Activated CD4-positive, alpha-beta T cell treated with anti-CD3 and anti-CD28 coated beads for 36 hours (primary cell): ENCODE results near the gene TMEM106C. TPM values are rescaled to one million over a fixed set of nuclear protein-coding genes. Genes with fewer than 3 reads are reported as not detected.

Experiments
- ATAC-seq: fragments of 200-7000 bp; cut with Tn5 transposase; one replicate; pipeline ENCODE4 v1.10.0; 2021; ENCODE audit warnings: mild to moderate bottlenecking, moderate library complexity
- CTCF ChIA-PET: fragments of 350-600 bp; sonication (Branson Sonifier 250); formaldehyde crosslinking; loops from one replicate; lab custom pipeline; 2021; ENCODE audit warnings: antibody characterized with exemption; lab: Charles Lee
- POLR2A ChIA-PET: fragments of 350-600 bp; sonication (Branson Sonifier 250); formaldehyde crosslinking; loops from one replicate; lab custom pipeline; 2021; ENCODE audit warnings: antibody characterized with exemption, inconsistent platforms; lab: Charles Lee
- DNase-seq: peaks from one replicate; pipeline ENCODE4 v3.0.0-alpha.2; 2020
- H3K27ac Mint-ChIP-seq: one replicate; pipeline ENCODE4 v1.8.0; 2021; ENCODE audit warnings: mixed read lengths
- H3K27me3 Mint-ChIP-seq: one replicate; pipeline ENCODE4 v1.8.0; 2021; ENCODE audit warnings: mixed read lengths
- H3K36me3 Mint-ChIP-seq: one replicate; pipeline ENCODE4 v1.8.0; 2021; ENCODE audit warnings: low read depth, mixed read lengths
- H3K4me1 Mint-ChIP-seq: one replicate; pipeline ENCODE4 v1.8.0; 2021; ENCODE audit warnings: mixed read lengths
- H3K4me3 Mint-ChIP-seq: one replicate; pipeline ENCODE4 v1.8.0; 2021; ENCODE audit warnings: mild to moderate bottlenecking, moderate library complexity, mixed read lengths
- H3K9me3 Mint-ChIP-seq: one replicate; pipeline ENCODE4 v1.8.0; 2021; ENCODE audit warnings: low read depth, mixed read lengths
- intact Hi-C, 2 experiments: fragments of 100-400 bp; cut with DNase I in 1 of 2; cut with micrococcal nuclease in 1 of 2; formaldehyde crosslinking; loops; one replicate each; pipeline versions ENCODE4 v1.14.2 to v1.15.1; 2022 to 2024; cut with DNase I, micrococcal nuclease
- total RNA-seq, 2 experiments: library from RNA; stranded (reverse); gene quantifications; one replicate each; pipeline ENCODE4 v1.2.3, GENCODE V29; 2021

Gene TMEM106C
- total RNA-seq, 2 experiments from 2014 or later: 159 to 248 TPM

DNA sequence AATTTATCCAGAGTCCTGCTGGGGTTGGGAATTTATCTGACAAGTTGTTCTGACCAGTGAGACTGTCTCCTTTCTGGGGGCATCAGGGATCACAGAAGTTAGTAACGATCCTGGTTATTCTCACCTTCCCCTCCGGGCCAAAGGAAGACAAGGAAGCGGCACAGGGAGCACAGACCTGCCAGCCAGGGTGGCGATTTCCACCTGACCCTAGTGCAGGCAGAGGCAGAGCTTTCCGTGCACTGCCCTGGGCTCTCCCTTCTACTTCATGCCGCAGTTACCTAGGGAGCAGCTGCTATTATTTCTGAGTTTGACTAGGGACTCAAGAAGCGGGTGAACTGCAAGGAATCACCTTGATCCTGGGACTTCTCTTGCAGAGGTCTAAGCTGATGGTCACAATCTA lies 7.4 kb downstream of the TMEM106C start:
- Mint-ChIP-seq H3K36me3 (peaks cover 33% of the 10 kb centered on the region), H3K9me3 (no peaks in the 10 kb centered on the region), H3K4me1 (peaks cover 7% of the 10 kb centered on the region), H3K27me3 (no peaks in the 10 kb centered on the region), H3K4me3 (no peak overlapping the region), H3K27ac (no peak overlapping the region)
- intact Hi-C loops: no loop called here
- DNase-seq (no peak), ATAC-seq (no peak)
- POLR2A ChIA-PET: no interaction called here
- CTCF ChIA-PET: interaction anchor here (0.7 to 1.4 kb wide), 3 partner anchors 8 to 229 kb away, joined by 3 to 7 read pairs (median 3); partner anchors contain the start of gene TMEM106C

DNA sequence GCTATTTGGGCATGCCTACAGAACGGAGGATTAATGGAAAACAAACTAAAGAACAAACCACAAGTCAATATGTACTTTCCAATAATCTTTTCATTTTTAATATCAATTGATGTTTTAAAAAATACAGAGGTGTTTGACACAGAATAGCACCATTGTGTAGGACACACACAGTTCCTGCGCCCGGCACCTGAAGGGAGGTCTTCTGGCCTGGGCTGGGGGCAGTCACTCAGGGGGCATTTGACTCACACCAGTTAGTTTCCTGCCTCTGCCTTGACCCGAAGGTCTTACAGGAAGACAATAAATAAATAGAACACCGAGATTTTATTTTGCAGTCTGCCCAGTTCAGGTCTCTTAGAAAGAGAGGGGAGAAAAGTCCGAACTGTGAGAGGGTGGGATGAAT lies 9.5 kb downstream of the TMEM106C start:
- H3K4me3 Mint-ChIP-seq: no peak overlapping the region
- no peaks in the 10 kb centered on the region for H3K27me3 Mint-ChIP-seq
- H3K27ac Mint-ChIP-seq: no peak overlapping the region
- ATAC-seq: no peak
- no peaks in the 10 kb centered on the region for H3K4me1 Mint-ChIP-seq
- DNase-seq: no peak
- ChIA-PET CTCF (no interaction called here), POLR2A (no interaction called here)
- H3K9me3 Mint-ChIP-seq: no peaks in the 10 kb centered on the region
- intact Hi-C loops: no loop called here
- peaks cover 12% of the 10 kb centered on the region for H3K36me3 Mint-ChIP-seq

GRCh38 chr12:47973870-47974269 lies 10.5 kb downstream of the TMEM106C start:
- no peak for ATAC-seq
- Mint-ChIP-seq H3K36me3 (peaks cover 5% of the 10 kb centered on the region), H3K9me3 (no peaks in the 10 kb centered on the region), H3K4me3 (no peak overlapping the region), H3K4me1 (no peaks in the 10 kb centered on the region), H3K27me3 (no peaks in the 10 kb centered on the region), H3K27ac (no peak overlapping the region)
- ChIA-PET CTCF (interaction anchor here (0.7 to 2.1 kb wide), 2 partner anchors 10 to 30 kb away, joined by 3 to 7 read pairs; partner anchors contain the start of gene TMEM106C), POLR2A (no interaction called here)
- DNase-seq: no peak
- intact Hi-C loops: no loop called here

- Mint-ChIP-seq H3K9me3 (no peaks in the 10 kb centered on the region), H3K27ac (no peak overlapping the region), H3K36me3 (peaks cover 3% of the 10 kb centered on the region), H3K4me3 (no peak overlapping the region), H3K4me1 (no peaks in the 10 kb centered on the region), H3K27me3 (no peaks in the 10 kb centered on the region)
- CTCF ChIA-PET: interaction anchor here (0.6 to 2.1 kb wide), 2 partner anchors 12 to 65 kb away, joined by 3 to 7 read pairs; partner anchors contain the start of gene TMEM106C
- ATAC-seq (no peak), DNase-seq (no peak)
- POLR2A ChIA-PET: no interaction called here
- intact Hi-C loops: no loop called here
Measured at GRCh38 chr12:47975036-47975620, 11.7 kb downstream of the TMEM106C start.

- ATAC-seq (no peak), DNase-seq (no peak)
- Mint-ChIP-seq H3K27me3 (no peaks in the 10 kb centered on the region), H3K4me3 (no peak overlapping the region), H3K4me1 (no peaks in the 10 kb centered on the region), H3K36me3 (peaks cover 3% of the 10 kb centered on the region), H3K27ac (no peak overlapping the region), H3K9me3 (no peaks in the 10 kb centered on the region)
- CTCF ChIA-PET: interaction anchor here (0.5 to 0.6 kb wide), 2 partner anchors 13 to 92 kb away, joined by 3 read pairs; no protein-coding TSS in a partner anchor
- intact Hi-C loops: no loop called here
- POLR2A ChIA-PET: no interaction called here
Measured at GRCh38 chr12:47975816-47976215, 12.4 kb downstream of the TMEM106C start.

DNA sequence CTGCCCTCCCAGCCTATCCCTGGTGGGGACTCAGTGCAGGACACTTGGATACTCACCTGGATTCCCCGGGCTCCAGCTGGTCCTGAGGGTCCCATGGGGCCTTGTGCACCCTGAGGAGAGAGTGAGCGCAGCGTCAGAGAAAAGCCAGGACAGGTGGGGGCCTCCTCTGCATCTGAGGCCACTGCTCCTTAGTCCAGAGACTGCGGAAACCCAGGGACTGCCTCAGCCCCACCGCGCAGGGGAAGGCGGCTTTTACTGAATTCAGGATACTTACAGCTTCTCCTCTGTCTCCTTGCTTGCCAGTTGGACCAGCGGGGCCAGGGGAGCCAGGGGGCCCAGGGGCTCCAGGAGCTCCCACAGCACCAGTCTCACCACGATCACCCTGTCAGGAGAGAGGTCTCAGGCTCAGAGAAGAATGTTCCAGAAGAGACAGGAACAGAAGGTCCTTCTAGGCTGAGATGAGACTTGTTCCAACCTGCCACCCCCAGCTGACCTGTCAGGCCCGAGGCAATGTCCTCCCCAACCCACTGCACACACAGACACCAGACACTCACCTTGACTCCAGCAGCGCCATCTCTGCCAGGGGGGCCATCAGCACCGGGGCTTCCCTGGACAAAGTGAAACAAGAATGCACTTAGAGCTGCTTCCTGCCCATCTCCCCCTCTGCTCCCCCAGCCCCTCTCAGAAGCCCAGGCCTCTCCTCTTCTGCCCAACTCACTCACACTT lies 13.8 kb downstream of the TMEM106C start:
- Mint-ChIP-seq H3K9me3 (no peaks in the 10 kb centered on the region), H3K27me3 (no peaks in the 10 kb centered on the region), H3K4me1 (no peaks in the 10 kb centered on the region), H3K36me3 (peaks cover 3% of the 10 kb centered on the region), H3K27ac (no peak overlapping the region), H3K4me3 (no peak overlapping the region)
- intact Hi-C loops: no loop called here
- POLR2A ChIA-PET: no interaction called here
- DNase-seq (no peak), ATAC-seq (no peak)
- CTCF ChIA-PET: no interaction called here

DNA sequence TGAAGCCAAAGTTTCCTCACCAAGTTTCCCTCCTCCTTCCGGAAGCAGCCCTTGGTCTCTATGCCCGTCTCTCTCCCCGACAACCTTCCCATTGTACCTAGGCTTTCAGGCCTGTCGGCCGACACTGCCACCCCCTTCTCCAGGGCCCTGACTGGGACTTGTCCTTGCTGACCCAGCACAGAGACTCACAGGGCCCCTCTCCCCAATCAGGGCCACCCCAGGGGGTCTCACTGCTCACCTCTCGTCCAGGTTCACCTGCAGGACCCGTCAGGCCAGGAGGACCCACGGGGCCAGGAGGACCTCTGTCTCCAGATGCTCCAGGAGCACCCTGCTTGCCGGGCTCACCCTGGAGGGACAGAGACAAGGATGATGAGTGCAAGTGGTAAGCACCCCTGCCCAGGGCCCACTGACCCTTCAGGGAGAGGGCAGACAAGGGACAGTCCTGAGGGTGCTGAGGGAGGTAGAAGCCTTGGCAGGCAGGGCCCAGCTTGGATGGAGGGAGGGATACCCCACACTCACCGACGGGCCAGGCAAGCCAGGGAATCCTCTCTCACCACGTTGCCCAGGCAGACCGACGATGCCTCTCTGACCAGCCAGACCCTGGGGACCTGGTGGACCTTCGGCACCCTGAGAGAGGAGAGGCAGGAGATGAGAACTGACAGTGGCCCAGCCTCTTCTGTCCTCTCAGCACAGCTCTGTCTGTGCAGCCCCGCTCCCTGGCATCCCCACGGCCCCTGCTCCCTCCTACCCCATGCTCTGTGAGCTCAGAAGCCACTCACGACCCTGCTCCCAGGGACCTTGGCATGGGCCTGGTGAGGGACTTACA lies 14.6 kb downstream of the TMEM106C start:
- H3K27ac Mint-ChIP-seq: no peak overlapping the region
- POLR2A ChIA-PET: no interaction called here
- H3K9me3 Mint-ChIP-seq: no peaks in the 10 kb centered on the region
- DNase-seq (no peak), ATAC-seq (no peak)
- no peak overlapping the region for H3K4me3 Mint-ChIP-seq
- CTCF ChIA-PET: interaction anchor here (1.2 kb wide), 1 partner anchor 9 kb away, joined by 4 read pairs; no protein-coding TSS in a partner anchor
- no peaks in the 10 kb centered on the region for H3K36me3 Mint-ChIP-seq
- H3K4me1 Mint-ChIP-seq: no peaks in the 10 kb centered on the region
- intact Hi-C loops: no loop called here
- H3K27me3 Mint-ChIP-seq: no peaks in the 10 kb centered on the region

DNA sequence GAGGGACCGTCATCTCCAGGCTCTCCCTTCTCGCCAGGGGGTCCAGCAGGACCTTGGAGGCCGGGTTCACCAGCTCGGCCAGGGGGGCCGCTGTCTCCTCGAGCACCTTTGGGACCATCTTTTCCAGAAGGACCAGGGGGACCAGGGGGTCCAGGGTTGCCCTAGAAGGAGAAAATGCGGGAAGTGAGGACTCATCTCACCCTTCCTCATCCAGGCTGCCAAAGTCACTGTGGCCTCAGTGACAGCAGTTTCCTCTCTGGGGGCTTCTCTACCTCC lies 15.1 kb downstream of the TMEM106C start:
- H3K27me3 Mint-ChIP-seq: no peaks in the 10 kb centered on the region
- ATAC-seq (no peak), DNase-seq (no peak)
- no peaks in the 10 kb centered on the region for H3K36me3 Mint-ChIP-seq
- ChIA-PET CTCF (interaction anchor here (1.2 kb wide), 1 partner anchor 10 kb away, joined by 4 read pairs; no protein-coding TSS in a partner anchor), POLR2A (no interaction called here)
- no peaks in the 10 kb centered on the region for H3K9me3 Mint-ChIP-seq
- H3K4me1 Mint-ChIP-seq: no peaks in the 10 kb centered on the region
- H3K27ac Mint-ChIP-seq: no peak overlapping the region
- intact Hi-C loops: no loop called here
- H3K4me3 Mint-ChIP-seq: no peak overlapping the region

GRCh38 chr12:47979166-47979565 lies 15.8 kb downstream of the TMEM106C start:
- H3K9me3 Mint-ChIP-seq: no peaks in the 10 kb centered on the region
- H3K27me3 Mint-ChIP-seq: no peaks in the 10 kb centered on the region
- DNase-seq (no peak), ATAC-seq (no peak)
- ChIA-PET POLR2A (no interaction called here), CTCF (interaction anchor here (1.2 kb wide), 1 partner anchor 10 kb away, joined by 4 read pairs; no protein-coding TSS in a partner anchor)
- H3K27ac Mint-ChIP-seq: no peak overlapping the region
- no peaks in the 10 kb centered on the region for H3K36me3 Mint-ChIP-seq
- intact Hi-C loops: no loop called here
- no peaks in the 10 kb centered on the region for H3K4me1 Mint-ChIP-seq
- H3K4me3 Mint-ChIP-seq: no peak overlapping the region

- Mint-ChIP-seq H3K4me3 (no peak overlapping the region), H3K36me3 (no peaks in the 10 kb centered on the region), H3K27me3 (no peaks in the 10 kb centered on the region), H3K4me1 (no peaks in the 10 kb centered on the region), H3K27ac (no peak overlapping the region), H3K9me3 (no peaks in the 10 kb centered on the region)
- no peak for ATAC-seq
- CTCF ChIA-PET: no interaction called here
- DNase-seq: no peak
- intact Hi-C loops: no loop called here
- POLR2A ChIA-PET: no interaction called here
Measured at GRCh38 chr12:47979686-47980085, 16.3 kb downstream of the TMEM106C start.

GRCh38 chr12:47980197-47980596 lies 16.8 kb downstream of the TMEM106C start:
- ATAC-seq (no peak), DNase-seq (no peak)
- H3K36me3 Mint-ChIP-seq: no peaks in the 10 kb centered on the region
- intact Hi-C loops: no loop called here
- H3K27ac Mint-ChIP-seq: no peak overlapping the region
- no peaks in the 10 kb centered on the region for H3K4me1 Mint-ChIP-seq
- H3K27me3 Mint-ChIP-seq: no peaks in the 10 kb centered on the region
- H3K4me3 Mint-ChIP-seq: no peak overlapping the region
- H3K9me3 Mint-ChIP-seq: no peaks in the 10 kb centered on the region
- CTCF ChIA-PET: no interaction called here
- POLR2A ChIA-PET: no interaction called here
